ENCODE data around the gene VPS13D. TPM values are rescaled to one million over a fixed set of nuclear protein-coding genes. Genes with fewer than 3 reads are reported as not detected.

The VPS13D gene
- total RNA-seq, 1 experiment from 2014 or later = 29.0 TPM

DNA sequence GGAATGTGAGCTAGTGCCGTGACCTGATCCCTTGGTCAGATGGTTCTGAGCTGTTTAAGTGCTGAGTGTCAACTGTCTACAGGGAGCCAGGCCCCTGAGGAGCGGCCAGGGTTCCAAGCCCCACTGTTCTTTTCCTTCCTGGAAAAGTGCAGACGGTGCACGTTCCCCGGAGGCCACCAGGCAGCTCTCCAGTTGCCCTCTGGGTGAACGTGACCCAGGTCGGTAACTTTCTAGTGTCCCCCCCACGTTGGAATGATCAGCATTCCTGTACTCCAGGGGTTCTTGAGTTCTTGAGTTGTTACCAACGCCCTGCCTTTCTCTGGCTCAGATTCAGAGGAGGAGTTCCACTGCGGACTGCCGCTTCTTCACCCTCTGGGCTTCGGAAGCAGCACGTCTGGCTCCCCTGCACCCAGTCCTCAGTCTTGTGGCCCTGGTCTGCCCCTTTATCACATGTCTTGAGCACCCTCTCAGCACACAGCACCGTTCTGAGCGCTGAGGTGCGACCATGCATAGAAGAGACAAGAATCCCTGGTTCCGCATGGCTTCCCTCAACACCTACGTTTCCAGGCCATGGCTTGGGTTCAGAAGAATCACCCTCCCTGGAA, 256.7 kb downstream of the VPS13D start:
- Mint-ChIP-seq H3K27me3 (ENCODE audit: low read depth) (0 out of 2 replicates have a peak, but pooled peaks cover under 1% of the 10 kb centered on the region), H3K9me3 (peaks cover 25% of the 10 kb centered on the region), H3K4me1 (peaks cover 15% of the 10 kb centered on the region), H3K27ac (0 out of 2 replicates have a peak overlapping the region, but pooled peaks have one; percentile 15), H3K4me3 (no peak overlapping the region), H3K36me3 (peaks cover 27% of the 10 kb centered on the region)
- ATAC-seq (peak; percentile 50; the same call in 1 of the 2 replicates), DNase-seq (ENCODE audit: low spot score) (no peak)
- POLR2A ChIA-PET = interaction anchor here (0.8 kb wide), 1 partner anchor 51 kb away, joined by 4 read pairs; no protein-coding TSS in a partner anchor
- CTCF ChIA-PET = no interaction called here
- TF ChIP-seq, protein P1, sequence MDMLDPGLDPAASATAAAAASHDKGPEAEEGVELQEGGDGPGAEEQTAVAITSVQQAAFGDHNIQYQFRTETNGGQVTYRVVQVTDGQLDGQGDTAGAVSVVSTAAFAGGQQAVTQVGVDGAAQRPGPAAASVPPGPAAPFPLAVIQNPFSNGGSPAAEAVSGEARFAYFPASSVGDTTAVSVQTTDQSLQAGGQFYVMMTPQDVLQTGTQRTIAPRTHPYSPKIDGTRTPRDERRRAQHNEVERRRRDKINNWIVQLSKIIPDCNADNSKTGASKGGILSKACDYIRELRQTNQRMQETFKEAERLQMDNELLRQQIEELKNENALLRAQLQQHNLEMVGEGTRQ (CRISPR knock-in tag; IDR thresholded peaks at IDR 0.05) = no peak
- TF ChIP-seq JAZF1 (CRISPR knock-in tag; IDR thresholded peaks at IDR 0.05) = no peak

DNA sequence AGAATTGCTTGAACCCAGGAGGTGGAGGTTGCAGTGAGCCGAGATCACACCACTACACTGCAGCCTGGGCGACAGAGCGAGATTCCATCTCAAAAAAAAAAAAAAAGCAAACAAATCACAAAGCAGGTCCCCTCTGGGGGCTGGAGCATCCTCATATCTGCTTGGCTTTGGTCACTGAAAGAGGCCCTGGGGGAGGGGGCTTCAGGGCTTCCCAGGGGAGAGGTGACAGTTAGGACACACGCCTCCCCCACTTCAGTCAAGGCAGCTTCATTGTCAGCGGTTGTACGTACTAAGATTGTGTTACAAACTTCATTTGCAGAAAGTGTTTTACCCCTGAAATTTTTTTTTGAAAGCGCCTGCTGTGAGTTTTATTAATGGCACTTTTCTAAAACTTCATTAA, 257.7 kb downstream of the VPS13D start:
- ATAC-seq (no peak), DNase-seq (ENCODE audit: low spot score) (no peak)
- 0 out of 2 replicates have a peak, but pooled peaks cover 2% of the 10 kb centered on the region for H3K27me3 Mint-ChIP-seq (ENCODE audit: low read depth)
- peaks cover 31% of the 10 kb centered on the region for H3K9me3 Mint-ChIP-seq
- TF ChIP-seq, protein P2, sequence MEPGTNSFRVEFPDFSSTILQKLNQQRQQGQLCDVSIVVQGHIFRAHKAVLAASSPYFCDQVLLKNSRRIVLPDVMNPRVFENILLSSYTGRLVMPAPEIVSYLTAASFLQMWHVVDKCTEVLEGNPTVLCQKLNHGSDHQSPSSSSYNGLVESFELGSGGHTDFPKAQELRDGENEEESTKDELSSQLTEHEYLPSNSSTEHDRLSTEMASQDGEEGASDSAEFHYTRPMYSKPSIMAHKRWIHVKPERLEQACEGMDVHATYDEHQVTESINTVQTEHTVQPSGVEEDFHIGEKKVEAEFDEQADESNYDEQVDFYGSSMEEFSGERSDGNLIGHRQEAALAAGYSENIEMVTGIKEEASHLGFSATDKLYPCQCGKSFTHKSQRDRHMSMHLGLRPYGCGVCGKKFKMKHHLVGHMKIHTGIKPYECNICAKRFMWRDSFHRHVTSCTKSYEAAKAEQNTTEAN (CRISPR knock-in tag; IDR thresholded peaks at IDR 0.05) = no peak
- TF ChIP-seq, protein P3, sequence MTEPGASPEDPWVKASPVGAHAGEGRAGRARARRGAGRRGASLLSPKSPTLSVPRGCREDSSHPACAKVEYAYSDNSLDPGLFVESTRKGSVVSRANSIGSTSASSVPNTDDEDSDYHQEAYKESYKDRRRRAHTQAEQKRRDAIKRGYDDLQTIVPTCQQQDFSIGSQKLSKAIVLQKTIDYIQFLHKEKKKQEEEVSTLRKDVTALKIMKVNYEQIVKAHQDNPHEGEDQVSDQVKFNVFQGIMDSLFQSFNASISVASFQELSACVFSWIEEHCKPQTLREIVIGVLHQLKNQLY (CRISPR knock-in tag; IDR thresholded peaks at IDR 0.05) = no peak
- TF ChIP-seq, protein P4, sequence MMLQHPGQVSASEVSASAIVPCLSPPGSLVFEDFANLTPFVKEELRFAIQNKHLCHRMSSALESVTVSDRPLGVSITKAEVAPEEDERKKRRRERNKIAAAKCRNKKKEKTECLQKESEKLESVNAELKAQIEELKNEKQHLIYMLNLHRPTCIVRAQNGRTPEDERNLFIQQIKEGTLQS (CRISPR knock-in tag; conservative IDR thresholded peaks at IDR 0.05) = no peak
- TF ChIP-seq SMAD3 (CRISPR knock-in tag; IDR thresholded peaks at IDR 0.05; ENCODE audit: borderline replicate concordance) (no peak), ELF4 (CRISPR knock-in tag; IDR thresholded peaks at IDR 0.05; ENCODE audit: low read depth) (no peak), ZNF317 (CRISPR knock-in tag; IDR thresholded peaks at IDR 0.05; ENCODE audit: borderline replicate concordance, low read depth) (no peak), PRRX2 (CRISPR knock-in tag; IDR thresholded peaks at IDR 0.05) (no peak), ZNF263 (CRISPR knock-in tag; IDR thresholded peaks at IDR 0.05; ENCODE audit: low read depth) (no peak)
- TF ChIP-seq, protein P5, sequence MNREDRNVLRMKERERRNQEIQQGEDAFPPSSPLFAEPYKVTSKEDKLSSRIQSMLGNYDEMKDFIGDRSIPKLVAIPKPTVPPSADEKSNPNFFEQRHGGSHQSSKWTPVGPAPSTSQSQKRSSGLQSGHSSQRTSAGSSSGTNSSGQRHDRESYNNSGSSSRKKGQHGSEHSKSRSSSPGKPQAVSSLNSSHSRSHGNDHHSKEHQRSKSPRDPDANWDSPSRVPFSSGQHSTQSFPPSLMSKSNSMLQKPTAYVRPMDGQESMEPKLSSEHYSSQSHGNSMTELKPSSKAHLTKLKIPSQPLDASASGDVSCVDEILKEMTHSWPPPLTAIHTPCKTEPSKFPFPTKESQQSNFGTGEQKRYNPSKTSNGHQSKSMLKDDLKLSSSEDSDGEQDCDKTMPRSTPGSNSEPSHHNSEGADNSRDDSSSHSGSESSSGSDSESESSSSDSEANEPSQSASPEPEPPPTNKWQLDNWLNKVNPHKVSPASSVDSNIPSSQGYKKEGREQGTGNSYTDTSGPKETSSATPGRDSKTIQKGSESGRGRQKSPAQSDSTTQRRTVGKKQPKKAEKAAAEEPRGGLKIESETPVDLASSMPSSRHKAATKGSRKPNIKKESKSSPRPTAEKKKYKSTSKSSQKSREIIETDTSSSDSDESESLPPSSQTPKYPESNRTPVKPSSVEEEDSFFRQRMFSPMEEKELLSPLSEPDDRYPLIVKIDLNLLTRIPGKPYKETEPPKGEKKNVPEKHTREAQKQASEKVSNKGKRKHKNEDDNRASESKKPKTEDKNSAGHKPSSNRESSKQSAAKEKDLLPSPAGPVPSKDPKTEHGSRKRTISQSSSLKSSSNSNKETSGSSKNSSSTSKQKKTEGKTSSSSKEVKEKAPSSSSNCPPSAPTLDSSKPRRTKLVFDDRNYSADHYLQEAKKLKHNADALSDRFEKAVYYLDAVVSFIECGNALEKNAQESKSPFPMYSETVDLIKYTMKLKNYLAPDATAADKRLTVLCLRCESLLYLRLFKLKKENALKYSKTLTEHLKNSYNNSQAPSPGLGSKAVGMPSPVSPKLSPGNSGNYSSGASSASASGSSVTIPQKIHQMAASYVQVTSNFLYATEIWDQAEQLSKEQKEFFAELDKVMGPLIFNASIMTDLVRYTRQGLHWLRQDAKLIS (CRISPR knock-in tag; IDR thresholded peaks at IDR 0.05; ENCODE audit: borderline replicate concordance) = no peak
- TF ChIP-seq, protein P6, sequence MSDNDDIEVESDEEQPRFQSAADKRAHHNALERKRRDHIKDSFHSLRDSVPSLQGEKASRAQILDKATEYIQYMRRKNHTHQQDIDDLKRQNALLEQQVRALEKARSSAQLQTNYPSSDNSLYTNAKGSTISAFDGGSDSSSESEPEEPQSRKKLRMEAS (CRISPR knock-in tag; IDR thresholded peaks at IDR 0.05) = no peak
- peaks cover 33% of the 10 kb centered on the region for H3K36me3 Mint-ChIP-seq
- ChIA-PET POLR2A (no interaction called here), CTCF (no interaction called here)
- no peak overlapping the region for H3K27ac Mint-ChIP-seq
- peaks cover 15% of the 10 kb centered on the region for H3K4me1 Mint-ChIP-seq
- no peak overlapping the region for H3K4me3 Mint-ChIP-seq

DNA sequence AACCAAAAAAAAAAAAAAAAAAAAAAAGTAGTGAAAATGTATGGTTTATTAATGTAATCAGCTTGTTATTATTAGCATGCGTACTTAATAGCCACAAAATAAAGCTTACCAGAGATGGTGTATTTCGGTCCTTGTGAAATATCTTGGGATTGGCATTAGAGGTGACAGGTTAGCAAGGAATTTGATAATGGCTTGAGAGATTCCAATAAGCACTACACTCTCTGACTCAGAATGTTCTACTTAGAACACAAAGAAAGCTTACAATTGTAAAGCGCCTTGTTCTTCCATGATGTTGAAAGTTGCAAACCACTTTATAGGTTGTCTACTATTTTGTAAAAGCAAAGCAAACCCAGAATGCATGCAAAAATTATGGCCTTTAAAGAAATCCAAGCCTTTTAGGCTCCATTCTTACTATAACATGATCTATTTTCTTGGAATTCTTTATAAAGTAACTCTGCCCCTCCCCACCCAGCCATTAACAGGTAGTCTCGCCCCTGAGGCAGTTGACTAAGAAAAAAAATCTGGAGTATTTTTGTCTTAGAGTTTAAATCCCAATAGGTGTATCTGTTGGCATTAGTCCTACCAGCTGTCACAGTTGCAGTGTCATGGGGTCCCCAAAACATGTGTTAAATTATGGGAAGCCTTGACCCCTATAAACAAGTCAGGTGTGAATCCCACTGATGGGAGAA, 259.0 kb downstream of the VPS13D start:
- Mint-ChIP-seq H3K36me3 (peaks cover 33% of the 10 kb centered on the region), H3K4me1 (peaks cover 15% of the 10 kb centered on the region)

More for the DNA sequence above, 259.0 kb downstream of the VPS13D start:
- H3K9me3 Mint-ChIP-seq = peaks cover 33% of the 10 kb centered on the region
- no peak for ATAC-seq
- TF ChIP-seq, protein P7, sequence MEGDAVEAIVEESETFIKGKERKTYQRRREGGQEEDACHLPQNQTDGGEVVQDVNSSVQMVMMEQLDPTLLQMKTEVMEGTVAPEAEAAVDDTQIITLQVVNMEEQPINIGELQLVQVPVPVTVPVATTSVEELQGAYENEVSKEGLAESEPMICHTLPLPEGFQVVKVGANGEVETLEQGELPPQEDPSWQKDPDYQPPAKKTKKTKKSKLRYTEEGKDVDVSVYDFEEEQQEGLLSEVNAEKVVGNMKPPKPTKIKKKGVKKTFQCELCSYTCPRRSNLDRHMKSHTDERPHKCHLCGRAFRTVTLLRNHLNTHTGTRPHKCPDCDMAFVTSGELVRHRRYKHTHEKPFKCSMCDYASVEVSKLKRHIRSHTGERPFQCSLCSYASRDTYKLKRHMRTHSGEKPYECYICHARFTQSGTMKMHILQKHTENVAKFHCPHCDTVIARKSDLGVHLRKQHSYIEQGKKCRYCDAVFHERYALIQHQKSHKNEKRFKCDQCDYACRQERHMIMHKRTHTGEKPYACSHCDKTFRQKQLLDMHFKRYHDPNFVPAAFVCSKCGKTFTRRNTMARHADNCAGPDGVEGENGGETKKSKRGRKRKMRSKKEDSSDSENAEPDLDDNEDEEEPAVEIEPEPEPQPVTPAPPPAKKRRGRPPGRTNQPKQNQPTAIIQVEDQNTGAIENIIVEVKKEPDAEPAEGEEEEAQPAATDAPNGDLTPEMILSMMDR (IDR thresholded peaks at IDR 0.05) = no peak
- TF ChIP-seq TEAD4 (CRISPR knock-in tag; IDR thresholded peaks at IDR 0.05) = no peak
- TF ChIP-seq JUN (CRISPR knock-in tag; IDR thresholded peaks at IDR 0.05) = no peak
- TF ChIP-seq SOX15 (CRISPR knock-in tag; IDR thresholded peaks at IDR 0.05) = no peak
- TF ChIP-seq, protein P8, sequence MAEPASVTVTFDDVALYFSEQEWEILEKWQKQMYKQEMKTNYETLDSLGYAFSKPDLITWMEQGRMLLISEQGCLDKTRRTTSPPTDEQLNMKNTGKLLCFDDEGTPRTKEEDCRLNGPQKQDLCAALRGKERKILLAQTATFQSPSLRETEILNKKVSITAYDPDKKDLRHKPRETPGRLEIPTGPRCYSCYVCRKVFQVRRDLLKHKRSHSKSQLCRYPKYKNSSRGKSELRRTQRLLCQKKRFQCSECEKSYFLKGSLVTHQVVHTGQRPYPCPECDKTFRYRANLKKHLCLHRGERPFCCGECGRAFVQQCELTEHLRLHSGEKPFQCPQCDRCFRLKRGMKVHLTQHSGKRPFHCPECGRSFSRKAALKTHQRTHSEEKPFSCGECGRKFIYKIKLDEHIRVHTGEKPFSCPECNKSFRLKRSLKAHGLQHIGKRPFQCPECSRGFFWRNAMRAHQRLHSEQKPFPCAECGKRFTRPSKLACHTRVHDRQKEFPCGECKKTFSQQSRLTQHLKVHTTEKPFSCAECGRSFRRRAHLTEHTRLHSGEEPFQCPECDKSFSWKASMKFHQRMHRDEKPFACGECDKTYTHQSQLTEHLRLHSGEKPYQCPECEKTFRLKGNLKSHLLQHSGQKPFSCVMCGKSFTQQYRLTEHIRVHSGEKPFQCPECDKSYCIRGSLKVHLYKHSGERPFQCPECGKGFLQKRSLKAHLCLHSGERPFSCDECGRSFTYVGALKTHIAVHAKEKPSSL (CRISPR knock-in tag; conservative IDR thresholded peaks at IDR 0.05) = no peak
- no peak for TF ChIP-seq GRHL2 (CRISPR knock-in tag; IDR thresholded peaks at IDR 0.05; ENCODE audit: insufficient replicate concordance, severe bottlenecking)
- no peak for TF ChIP-seq ZNF263 (CRISPR knock-in tag; IDR thresholded peaks at IDR 0.05; ENCODE audit: low read depth)
- TF ChIP-seq NR2C2 (CRISPR knock-in tag; IDR thresholded peaks at IDR 0.05) = no peak
- H3K27ac Mint-ChIP-seq = no peak overlapping the region
- CTCF ChIA-PET = no interaction called here
- DNase-seq (ENCODE audit: low spot score) = no peak
- POLR2A ChIA-PET = no interaction called here
- 0 out of 2 replicates have a peak, but pooled peaks cover 2% of the 10 kb centered on the region for H3K27me3 Mint-ChIP-seq (ENCODE audit: low read depth)
- H3K4me3 Mint-ChIP-seq = no peak overlapping the region

Measured in WTC11 (cell line).